CD4-positive, alpha-beta T cell treated with Interleukin-15 for 1 hour (primary cell): ENCODE data around the gene ARHGAP26.

Experiments used
- DNase-seq: peaks from one replicate; pipeline ENCODE4 v3.0.0-alpha.2; 2020

ARHGAP26 gene

DNA sequence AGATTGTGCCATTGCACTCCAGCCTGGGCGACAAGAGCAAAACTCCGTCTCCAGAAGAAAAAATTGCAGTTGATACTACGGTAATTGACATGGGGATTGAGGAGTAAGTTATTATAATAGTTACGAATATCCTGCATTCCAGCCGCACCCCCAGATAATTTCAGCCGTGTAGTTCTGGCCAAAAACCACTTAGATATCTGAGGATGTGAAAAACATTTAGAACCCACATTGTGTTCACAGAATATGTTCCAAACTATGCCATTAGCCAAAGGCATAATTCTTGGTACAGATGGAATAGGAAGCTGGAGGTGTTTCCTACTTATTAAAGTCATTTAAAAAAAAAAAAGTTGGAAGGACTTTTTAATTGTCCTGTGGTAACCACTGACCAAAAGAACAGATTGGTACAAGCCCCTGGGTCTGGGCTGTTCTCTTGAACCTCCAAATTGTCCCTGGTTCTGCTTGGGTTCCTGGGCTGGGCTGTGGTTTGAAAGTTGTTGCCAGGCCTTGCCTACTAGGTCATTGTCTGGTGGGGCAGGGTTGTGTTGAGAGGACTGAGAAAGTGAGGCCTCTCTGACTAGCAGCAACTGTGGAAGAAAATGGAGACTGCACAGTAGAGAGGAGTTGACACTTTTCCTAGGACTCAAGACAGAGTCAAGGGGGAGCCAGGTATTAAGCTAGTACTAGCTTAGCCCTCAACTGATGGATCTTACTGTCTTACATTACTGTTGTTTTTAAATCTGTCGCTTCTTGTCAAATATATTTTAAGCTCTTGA lies 434.5 kb downstream of the ARHGAP26 start:
- DNase-seq = no peak

DNA sequence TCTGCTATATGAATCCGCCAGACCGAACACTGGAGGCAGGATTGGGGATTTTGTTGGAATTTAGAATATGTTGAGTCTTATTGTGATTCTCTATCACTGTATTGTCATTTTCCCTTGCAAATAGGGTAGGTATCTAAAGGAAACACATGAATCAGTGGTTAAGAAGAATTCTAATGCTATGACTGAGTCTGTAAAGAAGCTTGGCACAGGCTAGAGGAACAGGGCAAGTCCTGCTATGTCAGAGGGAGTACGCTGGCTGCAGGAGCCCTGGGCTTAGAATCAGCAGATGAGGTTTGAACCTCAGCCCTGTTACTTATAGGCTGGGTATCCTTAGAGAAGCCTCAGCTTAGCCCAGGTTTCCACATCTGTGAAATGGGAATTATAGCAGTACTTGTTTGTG lies 435.2 kb downstream of the ARHGAP26 start:
- no peak for DNase-seq

DNA sequence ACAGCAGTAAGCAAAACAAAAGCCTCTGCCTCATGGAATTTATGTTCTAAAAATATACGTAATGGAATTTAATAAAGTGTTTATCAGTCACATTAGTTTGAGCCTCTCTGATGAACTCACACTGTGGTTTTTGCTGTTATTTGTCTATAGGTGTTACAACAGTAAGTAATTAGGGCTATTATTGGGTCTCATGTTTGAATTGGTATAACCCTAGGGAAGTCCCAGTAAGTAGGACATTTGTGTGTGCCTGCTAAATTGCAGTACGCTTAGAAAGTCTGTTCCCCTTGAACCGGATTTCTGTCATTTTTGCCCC lies 435.7 kb downstream of the ARHGAP26 start:
- no peak for DNase-seq

DNA sequence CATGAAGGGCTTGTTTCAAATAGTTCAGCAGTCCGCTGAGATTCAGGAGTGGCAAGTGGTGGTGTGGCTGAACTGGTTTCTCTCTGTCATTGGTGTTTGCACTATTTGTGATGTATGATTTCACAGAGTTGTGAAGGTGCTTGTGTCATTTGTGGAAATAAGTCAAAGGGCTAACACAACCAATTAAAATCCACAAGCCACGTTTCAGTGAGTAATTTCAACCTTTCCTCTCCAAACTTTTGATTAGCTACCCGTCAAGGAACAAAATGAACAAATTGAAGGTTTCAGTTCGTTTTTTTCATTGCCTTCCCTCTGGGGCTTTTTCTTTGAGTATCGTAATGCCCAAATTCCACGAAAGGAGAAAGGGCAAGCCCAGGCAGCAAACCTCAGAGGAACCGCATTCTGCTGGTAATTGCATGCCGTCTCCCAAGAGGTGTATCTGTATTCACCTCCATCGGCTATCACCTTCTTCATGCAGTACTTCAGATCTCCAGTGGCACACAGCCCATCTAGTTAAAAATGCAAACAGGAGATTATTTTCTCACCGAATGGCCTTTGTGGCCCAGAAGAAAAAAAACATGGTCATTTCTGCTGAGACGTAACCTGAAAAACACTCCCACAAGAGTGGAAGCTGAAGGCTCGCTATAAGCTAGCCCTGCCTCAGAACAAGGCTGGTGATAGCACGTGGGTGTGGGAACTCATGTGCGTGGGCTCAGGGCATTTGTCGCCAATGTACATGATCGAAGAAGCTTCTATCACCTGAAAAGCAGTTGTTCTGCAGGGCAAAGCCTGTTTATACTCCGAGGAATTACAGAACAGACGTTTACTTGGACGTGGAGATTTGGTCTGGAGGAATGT lies 436.2 kb downstream of the ARHGAP26 start:
- no peak for DNase-seq

DNA sequence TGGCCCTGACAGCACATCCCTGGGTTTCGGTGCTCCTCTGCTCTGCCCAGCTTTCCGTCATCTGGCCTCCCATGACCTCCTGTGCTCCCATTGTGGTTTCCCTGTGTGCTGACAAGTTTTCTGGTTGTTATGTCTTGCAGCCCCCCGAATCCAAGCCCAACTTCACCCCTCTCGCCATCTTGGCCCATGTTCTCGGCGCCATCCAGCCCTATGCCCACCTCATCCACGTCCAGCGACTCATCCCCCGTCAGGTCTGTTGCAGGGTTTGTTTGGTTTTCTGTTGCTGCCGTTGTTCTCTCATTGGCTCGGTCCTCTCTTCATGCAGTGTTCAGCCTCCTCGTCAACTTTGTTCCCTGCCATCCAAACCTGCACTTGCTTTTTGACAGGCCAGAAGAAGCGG lies 436.9 kb downstream of the ARHGAP26 start:
- DNase-seq = no peak

DNA sequence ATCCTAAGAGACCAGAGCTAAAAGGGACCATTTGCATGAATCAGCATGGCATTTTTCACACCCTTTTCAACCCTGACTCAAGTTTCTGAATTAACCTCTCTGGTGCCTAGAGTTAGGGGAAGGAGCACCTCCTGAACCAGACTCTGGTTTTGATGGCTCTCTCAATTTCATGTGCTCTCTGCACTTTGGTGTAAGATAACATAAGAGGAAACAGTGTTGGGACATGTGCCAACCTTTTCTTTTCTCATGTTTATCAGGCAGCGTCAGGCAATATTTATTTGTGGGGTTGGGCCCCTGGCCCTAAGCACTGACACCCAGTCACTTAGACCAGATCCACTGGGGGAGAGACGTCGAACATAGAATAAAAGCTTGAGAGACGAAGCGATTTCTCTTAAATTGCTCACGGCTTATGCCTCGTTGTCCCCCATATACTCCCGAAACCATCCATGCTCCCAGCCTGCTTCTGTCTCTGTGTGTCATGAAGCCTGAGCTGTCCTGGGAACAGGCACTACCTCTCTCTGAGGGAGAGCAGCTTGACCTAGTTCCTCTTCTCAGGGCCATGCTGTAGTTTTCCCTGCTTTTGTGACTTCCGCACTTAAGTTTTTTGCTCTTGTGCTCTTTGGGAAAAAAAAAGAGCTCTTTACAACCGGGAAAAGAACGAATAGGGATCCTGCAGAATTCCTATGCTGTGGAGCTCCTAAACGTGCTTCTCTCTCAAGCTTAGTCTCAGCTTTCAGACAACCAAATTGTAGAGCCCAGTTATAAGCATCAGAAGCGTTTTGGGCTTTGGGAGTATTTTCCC lies 437.6 kb downstream of the ARHGAP26 start:
- DNase-seq = no peak

DNA sequence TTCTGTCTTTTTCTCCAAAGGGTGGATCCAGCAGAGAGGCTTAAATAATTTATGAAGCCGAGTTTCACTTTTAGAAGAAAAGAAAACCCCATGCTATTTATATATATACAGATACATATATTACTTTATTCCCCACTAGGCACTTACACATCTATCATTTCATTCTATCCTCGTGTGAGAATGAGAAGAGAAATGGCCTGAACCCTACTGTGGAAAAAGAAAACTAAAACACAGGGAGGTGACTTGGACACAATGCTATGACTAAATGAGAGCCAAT lies 438.1 kb downstream of the ARHGAP26 start:
- no peak for DNase-seq

DNA sequence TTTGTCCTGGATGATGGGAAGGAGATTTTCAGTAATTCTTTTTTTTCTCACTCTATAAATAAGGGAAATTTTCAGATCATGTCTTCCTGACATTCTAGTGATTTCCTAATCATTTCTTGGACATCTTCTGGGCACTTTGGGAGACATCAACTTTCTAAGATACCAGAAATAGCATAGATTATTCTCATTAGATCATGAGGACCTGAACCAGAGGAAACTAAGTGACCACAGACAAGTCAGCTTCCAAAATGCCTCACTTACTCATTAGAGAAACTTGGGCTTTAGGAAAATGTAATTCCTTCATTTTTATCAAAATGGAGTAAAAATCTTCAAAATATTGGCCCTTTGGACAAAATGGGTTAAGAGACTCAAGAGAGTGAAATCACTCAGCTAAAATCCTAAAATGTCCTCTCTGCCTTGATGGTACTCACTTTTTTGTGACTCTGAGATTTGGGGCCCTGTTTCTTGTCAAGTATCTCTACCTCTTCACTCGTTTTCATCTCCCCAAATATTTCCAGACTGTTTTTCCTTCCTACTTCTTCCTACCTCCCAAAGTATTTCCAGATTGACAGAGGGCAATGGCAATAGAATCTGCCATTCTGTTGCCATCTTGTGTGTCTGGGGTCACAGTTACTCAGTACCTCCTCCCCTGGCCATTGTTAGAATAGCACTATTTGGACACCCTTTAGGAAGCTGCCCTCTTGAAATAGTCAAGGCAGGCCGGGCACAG lies 438.8 kb downstream of the ARHGAP26 start:
- DNase-seq = no peak

DNA sequence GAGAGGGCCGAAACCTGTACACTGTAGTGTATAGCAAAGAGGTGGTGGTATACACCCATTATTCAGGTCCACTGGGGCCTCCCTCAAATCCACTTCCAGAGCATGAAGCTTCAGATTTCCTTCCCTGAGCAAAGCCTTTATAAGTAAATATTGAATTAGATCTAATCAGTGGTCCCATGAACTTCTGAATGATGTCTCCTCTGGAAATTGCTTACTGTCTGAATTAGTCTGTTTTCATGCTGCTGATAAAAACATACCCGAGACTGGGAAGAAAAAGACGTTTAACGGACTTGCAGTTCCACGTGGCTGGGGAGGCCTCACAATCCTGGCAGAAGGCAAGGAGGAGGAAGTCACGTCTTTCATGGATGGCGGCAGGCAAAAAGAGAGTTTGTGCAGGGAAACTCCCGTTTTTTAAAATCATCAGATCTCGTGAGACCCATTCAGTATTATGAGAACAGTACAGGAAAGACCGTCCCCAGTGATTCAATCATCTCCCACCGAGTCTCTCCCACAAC lies 439.8 kb downstream of the ARHGAP26 start:
- no peak for DNase-seq

DNA sequence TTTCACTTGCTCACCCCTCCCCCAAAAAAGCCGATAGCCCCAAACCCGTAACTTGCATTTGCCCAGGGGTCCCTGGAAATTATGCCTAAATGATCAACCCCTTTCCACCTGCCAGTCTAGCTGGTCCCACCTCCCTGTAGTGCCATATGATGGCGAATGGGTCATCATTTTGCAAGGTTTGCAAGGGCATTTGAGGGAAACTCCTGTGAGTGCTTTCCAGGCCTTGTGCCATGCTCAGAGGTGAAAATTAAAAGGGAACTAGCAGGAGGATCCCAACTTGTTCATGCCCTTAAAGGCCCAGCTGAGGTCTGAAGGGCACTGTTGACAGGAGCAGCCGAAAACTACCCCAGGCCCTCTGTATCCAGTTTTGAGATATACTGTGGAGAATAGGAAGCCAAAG lies 440.4 kb downstream of the ARHGAP26 start:
- no peak for DNase-seq

DNA sequence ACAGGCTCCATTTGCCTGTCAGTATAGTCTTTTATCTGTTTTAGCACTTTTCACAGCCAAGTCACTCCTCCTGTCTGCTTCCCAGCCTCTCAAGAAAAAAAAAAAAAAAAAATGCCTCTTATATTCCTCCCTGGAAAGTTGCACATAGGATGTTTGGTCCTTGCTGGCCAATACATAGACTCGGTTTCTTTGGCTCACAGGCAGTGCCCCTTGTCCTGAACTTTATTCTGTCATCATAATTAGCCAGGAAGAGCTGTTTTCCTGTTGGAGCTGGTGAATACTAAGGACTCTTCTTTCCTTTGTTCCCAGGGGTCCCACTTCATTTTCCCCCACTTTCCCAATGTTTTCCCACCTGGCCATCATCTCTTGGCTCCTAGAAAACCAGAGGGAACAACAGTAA lies 442.1 kb downstream of the ARHGAP26 start:
- no peak for DNase-seq

DNA sequence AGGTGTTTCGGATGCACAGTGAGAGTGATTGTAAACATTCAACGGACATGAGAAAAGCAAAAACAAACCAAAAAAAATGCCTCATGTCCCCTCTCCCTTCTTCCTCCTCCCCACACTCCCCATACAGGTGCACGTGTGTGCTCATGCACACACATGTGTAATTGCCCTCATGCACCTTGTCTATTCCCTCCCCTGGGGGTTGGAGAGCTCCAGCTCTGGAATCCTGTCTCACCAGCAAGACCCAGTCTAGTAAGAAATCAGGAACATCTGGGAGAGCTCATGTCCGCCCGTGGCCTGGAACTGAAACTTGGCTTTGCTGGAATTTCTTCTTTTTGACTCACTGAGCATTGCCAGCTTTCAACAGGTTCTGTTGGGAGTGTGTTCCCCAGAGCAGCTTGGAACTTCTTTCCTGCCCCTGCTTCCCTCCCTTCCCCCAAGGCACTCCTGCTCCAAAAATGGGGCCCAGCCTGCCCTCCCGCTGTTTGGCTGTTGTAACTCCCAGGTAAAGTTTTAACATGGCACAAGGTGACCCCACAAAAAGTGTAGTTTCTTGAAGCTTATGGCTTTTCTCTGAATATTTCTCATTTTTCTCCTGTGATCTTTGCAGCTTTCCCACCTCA lies 443.2 kb downstream of the ARHGAP26 start:
- no peak for DNase-seq

DNA sequence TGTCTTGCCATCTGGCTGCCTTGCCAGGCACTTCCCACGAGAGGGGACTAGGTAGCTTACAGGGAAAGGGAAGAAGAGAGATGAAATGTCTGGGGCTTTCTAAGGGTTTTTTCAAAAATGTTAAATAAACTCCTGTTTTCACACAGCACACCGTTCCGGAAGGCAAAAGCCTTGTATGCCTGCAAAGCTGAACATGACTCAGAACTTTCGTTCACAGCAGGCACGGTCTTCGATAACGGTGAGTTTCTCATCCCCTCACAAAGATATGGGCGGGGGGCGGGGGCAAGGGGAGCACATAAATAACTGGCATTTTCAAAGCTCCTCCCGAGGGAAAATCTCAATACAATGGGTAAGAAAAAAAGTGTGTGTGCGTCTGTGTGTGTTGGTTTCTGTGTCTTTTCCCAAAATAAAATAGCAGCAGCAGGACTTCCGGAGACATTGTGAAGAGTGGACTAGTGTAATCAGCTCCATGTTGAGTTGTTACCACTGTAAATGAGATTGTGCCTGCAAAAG lies 443.7 kb downstream of the ARHGAP26 start:
- DNase-seq = no peak

DNA sequence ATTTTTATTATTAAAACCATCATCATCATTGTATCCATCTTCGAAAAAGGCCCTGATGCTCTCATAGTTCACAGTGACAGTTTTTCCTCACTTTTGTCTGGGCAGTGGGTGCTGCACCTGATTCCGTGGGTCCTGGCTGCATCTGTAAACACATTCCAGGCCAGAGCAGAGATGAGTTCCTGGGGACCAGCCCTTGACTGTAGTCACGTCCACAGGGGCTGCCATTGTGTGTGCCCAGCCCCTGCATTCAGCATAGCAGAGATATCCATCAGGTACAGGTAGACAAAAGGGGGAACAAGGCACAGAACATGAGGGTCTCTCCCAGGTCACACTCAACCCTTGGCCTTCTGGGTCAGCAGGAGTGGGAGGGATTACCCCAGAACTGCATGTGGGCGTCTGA lies 444.3 kb downstream of the ARHGAP26 start:
- DNase-seq = no peak

DNA sequence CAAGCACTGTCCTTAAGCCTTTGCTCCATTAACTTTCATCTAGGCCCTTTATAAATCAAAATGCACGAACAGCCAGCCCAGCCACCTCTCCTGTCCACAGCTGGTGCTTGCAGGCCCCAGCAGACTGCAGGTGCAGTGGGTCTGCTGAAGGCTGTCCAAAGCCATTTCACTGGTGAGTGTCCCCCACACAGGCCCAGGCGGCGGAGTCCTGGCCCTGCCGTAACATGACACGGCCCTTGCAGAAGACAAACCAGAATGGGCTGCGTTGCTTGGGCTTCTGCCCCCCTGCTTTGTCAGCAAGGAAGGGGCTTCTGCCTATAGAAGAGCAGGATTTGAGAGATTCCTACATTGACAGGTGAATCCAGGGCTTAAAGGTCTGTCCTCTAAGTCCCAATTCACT lies 444.7 kb downstream of the ARHGAP26 start:
- DNase-seq = no peak

DNA sequence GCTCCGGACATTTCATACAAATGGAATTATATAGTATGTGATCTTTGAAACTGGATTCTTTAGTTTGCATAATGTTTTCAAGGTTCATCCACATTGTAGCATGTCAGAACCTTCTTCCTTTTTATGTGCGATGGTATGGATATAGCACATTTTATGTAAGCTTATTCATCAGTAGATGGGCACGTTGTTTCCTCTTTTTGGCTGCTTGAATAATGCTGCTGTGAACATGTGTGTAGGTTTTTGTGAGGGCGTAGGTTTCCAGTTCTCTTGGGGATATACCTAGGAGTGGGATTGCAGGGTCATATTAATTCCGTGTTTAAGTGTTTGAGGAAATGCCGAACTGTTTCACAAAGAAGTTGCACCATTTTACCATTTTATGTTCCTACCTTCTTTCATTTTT lies 445.5 kb downstream of the ARHGAP26 start:
- DNase-seq = no peak

DNA sequence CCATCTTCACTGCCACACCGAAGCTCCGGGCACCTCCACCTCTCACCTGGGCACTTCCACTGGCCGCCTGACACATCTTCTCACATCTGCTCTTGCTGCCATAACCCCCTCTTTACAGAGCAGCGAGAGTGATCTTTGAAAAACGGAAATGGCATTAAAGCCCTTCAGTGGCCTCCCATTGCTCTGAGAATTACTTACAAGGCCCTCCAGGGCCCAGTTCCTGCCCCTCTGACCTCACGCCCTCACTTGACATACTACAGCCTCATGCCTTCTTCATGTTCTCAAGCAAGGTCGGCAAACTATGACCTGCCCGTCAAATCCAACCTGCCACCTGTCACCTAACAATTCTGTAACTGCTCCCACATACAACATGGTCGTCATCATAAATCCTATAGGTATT lies 446.0 kb downstream of the ARHGAP26 start:
- DNase-seq = no peak

DNA sequence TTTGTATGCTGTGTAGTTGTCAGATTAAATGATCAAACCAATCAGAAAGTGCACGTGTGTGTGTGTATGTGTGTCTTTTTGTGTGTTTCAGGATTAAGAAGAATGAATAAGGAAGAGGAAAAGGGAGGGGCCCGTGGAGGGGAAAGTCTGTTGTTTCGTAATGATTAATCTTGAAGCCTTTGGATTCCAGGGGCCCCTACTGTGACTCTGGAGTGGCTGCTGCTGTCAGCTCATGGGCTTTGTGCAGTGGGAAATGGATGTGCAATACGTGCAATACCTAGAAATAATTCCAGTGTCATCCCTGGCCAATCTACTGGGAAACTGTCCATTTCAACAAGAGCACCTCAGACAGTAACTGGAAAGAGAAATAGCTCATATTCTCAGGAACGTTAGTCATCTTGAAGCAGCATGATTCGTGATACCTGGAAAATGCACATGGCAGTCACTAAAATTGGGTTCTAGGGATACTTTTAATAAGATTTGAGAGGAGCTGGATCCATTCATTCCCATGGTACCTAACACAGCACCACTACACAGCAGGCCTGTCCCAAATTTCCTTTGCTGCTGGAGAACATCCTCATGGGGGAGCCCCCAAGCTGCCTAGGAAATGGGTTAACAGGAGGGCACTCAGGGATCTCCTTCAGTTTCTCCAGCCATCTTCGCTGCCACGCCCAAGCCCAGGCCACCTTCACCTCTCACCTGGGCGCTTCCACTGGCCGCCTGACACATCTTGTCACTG lies 447.1 kb downstream of the ARHGAP26 start:
- DNase-seq = no peak

DNA sequence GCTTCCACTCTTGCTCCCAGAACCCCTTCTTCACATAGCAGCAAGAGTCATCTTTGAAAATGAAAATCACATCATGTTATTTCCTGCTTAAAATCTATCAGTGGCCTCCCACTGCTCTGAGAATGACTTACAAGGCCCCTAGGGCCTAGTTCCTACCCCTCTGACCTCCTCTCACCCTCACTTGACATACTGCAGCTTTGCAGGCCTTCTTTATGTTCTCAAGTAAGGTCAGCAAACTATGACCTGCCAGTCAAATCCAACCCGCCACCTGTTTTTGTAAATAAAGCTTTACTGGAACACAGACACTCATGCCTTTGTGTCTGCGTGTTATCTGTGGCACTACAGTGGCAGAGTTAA lies 447.6 kb downstream of the ARHGAP26 start:
- DNase-seq = no peak

DNA sequence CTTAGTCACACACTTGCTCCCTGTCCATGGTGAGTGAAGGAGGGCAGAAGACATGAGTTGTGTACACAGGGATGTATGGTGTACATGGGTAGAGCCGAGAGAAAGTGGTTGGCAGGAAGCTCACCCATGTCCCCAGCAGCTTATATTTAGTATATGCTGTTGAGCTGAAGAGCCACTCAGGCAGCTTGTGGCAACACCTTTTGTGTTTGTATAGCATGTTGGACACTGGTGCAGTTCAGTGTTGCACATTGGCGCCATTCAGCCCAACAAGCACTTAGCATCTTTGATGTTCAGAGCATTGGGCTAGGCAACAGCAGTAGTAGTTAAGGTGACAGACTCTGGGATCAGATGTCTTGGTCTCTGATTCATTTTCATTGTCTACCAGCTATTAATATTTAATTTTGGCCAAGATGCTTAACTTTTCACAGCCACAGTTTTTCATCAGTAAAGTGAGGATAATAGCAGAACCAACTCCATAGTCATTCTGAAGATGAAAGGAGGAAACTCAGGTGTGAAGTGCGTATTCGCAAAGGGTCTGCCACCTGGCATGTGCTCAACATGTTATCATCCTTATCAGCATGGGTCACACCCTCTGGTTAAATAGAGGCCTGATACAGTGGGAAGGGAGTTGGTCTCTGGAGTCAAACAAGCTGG lies 448.5 kb downstream of the ARHGAP26 start:
- no peak for DNase-seq

DNA sequence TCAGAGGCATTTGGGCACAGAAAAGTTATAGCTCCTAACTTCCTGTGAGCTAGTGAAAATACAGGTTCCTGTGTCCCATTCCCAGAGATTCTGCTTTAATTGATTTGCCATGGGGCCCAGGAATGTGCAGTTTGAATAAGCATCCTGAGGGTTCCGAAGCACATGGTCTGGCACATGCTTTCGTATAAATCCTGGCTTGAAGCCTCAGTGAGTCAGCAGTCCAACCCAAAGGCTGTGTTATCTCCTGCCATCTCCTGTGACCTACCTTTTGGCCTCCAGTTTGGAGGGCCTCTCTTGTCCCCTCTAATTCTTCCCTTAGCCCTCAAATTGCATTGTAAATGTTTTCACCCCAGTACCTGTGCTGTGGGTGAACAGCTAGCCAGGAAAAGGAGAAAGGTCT lies 449.5 kb downstream of the ARHGAP26 start:
- DNase-seq = no peak
